Heart left ventricle (tissue), 16 donors: ENCODE data around the gene KSR2. TPM values are rescaled to one million over a fixed set of nuclear protein-coding genes. Genes with fewer than 3 reads are reported as not detected.

Experiments used
- ATAC-seq, 4 donors: fragments of 200-7000 bp; cut with Tn5 transposase; one replicate each; pipeline ENCODE4 v1.9.1; 2020 to 2022; ENCODE audit warnings: moderate library complexity in 4 of 4, mild to moderate bottlenecking in 3 of 4, moderate number of reproducible peaks in 1 of 4
- DNase-seq, 5 donors: peaks; one replicate each; pipeline ENCODE4 v3.0.0-alpha.2; 2020
- H3K27ac ChIP-seq, 12 donors: fragments of 200-600 bp; sonication (generic) in 4 of 12; one replicate each; pipeline versions ENCODE4 v1.5.0 to v1.8.0; 2016 to 2022; ENCODE audit warnings: mild to moderate bottlenecking in 2 of 12
- H3K27me3 ChIP-seq, 9 donors: fragments of 200-600 bp; sonication (generic) in 2 of 9; one replicate each; pipeline versions ENCODE4 v1.5.1 to v1.8.0; 2016 to 2022; ENCODE audit warnings: mild to moderate bottlenecking in 3 of 9
- H3K36me3 ChIP-seq, 9 donors: fragments of 200-600 bp; sonication (generic) in 2 of 9; one replicate each; pipeline versions ENCODE4 v1.5.0 to v1.8.0; 2018 to 2022; ENCODE audit warnings: mild to moderate bottlenecking in 2 of 9
- H3K4me1 ChIP-seq, 12 donors: fragments of 200-600 bp; sonication (generic) in 4 of 12; one replicate each; pipeline versions ENCODE4 v1.5.0 to v1.8.0; 2016 to 2022; ENCODE audit warnings: mild to moderate bottlenecking in 3 of 12
- H3K4me3 ChIP-seq, 12 donors: fragments of 200-600 bp; sonication (generic) in 4 of 12; one replicate each; pipeline versions ENCODE4 v1.5.0 to v1.8.0; 2017 to 2022; ENCODE audit warnings: mild to moderate bottlenecking in 9 of 12, moderate library complexity in 4 of 12
- H3K9me3 ChIP-seq, 12 donors: fragments of 200-600 bp; sonication (generic) in 4 of 12; one replicate each; pipeline versions ENCODE4 v1.5.0 to v1.8.0; 2016 to 2022; ENCODE audit warnings: mild to moderate bottlenecking in 1 of 12
- POLR2A ChIP-seq, 2 donors: fragments of 450-650 bp; IDR thresholded peaks; one replicate each; pipeline ENCODE4 v1.6.1; 2017; ENCODE audit warnings: antibody characterized with exemption in 2 of 2, mild to moderate bottlenecking in 2 of 2, moderate library complexity in 2 of 2
- WGBS, 4 donors: extraction: QIAGEN DNeasy Blood & Tissue Kit in 2 of 4; methylation state at CpG; one replicate each; pipeline versions ENCODE4 v1.1.5 to v1.1.7; 2013 to 2018; 5-methylcytosine and 5-hydroxymethylcytosine counted together
- intact Hi-C, 10 donors: fragments of 100-400 bp; cut with DNase I; formaldehyde crosslinking; loops; one replicate each; pipeline versions ENCODE4 v1.11.1 to v1.14.2; 2022
- polyA plus RNA-seq, 2 donors: library from polyadenylated mRNA; stranded (reverse); fragments of 200-250 nt; gene quantifications; one replicate each; pipeline ENCODE4 v1.2.3, GENCODE V29; 2013
- total RNA-seq, 9 donors: library from RNA; depleted of rRNA in 2 of 9; stranded (reverse); fragments of >200 nt in 2 of 9; fragmentation: NEBNext Ultra II Directional in 3 of 9; extraction: Animal tissue kit (Norgen Biotek cat#: 25700) in 3 of 9; gene quantifications; one replicate each; pipeline versions ENCODE4 v1.1.0 to v1.2.4, GENCODE V29; 2016 to 2023
- TF ChIP-seq, protein P1 (sequence below), 12 donors: fragments of 200-600 bp; sonication (generic) in 4 of 12; IDR thresholded peaks; one replicate each; pipeline versions ENCODE4 v1.5.0 to v1.8.0; 2018 to 2022; ENCODE audit warnings: antibody characterized with exemption in 12 of 12, mild to moderate bottlenecking in 5 of 12
- donor health status: ischemic (EF 13 %, LVEDD 7.1; RV severe dilation, severe dysfunction).
- donor health status: healthy with polysubstance abuse.
- donor health status: DM: no; HTN: yes; CAD: no.
- donor health status: DM: no; HTN: no; CAD: no.
- donor health status: ischemic (EF 25% LVEDD 6.9; RV normal size, moderate dysfunction).
- donor health status: ischemic (EF 25% LVEDD 5.7; RV mildly dilated, moderate dysfunction).
- donor health status: healthy.
- donor health status: DM: yes; HTN: yes; CAD: no.
- donor health status: ischemic (EF 35%, LVEDD 5.7; RV mildly dilated, moderate dysfunction).
- donor health status: nonischemic (EF 11% LVEDD 7.7; RV severe dilation, severe dysfunction).
- donor health status: DM: yes; HTN: yes; CAD: no.
- donor health status: PGD.
- donor health status: ischemic (EF 29% LVEDD 5.4; RV normal size, mild dysfunction).
- donor health status: nonischemic (EF 23%, LVEDD 6.1; RV moderate dilation, normal function).

Gene KSR2
- total and polyA plus RNA-seq, 11 donors = under 0.01 to 0.02 (median 0.02) TPM; not detected in 8

DNA sequence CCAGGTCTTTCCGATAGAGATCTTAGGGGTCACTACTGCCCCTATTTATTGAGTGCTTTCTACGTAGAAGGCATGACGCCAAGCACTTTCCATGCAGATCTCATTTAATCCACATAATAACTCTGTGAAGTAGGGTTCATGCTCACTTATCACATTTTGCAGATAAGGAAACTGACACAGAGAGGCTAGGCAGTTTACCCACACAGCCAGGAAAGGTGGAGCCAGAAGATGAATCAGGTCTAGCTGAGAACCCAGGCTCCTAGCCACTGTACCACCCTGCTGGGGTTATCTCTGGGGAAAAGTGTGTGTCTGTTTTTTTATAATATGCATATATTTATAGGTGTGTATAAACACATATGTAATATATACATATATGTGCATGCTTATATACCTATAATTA, 83.6 kb downstream of the KSR2 start:
- intact Hi-C loops = no loop called here
- ATAC-seq = no peak
- Histone ChIP-seq H3K4me1 (peaks cover 0 to 1% (median 0%) of the 10 kb centered on the region in 12 donors), H3K4me3 (no peak overlapping the region), H3K36me3 (no peaks in the 10 kb centered on the region), H3K27me3 (peaks cover 0 to 7% (median 0%) of the 10 kb centered on the region in 9 donors), H3K27ac (no peak overlapping the region), H3K9me3 (no peaks in the 10 kb centered on the region)
- no peak for DNase-seq
- 83 to 86% (median 84%) methylated on average over 3 of the region's 3 CpGs for WGBS, 4 donors
- TF ChIP-seq POLR2A (IDR thresholded peaks at IDR 0.05) = no peak
- TF ChIP-seq, protein P1, sequence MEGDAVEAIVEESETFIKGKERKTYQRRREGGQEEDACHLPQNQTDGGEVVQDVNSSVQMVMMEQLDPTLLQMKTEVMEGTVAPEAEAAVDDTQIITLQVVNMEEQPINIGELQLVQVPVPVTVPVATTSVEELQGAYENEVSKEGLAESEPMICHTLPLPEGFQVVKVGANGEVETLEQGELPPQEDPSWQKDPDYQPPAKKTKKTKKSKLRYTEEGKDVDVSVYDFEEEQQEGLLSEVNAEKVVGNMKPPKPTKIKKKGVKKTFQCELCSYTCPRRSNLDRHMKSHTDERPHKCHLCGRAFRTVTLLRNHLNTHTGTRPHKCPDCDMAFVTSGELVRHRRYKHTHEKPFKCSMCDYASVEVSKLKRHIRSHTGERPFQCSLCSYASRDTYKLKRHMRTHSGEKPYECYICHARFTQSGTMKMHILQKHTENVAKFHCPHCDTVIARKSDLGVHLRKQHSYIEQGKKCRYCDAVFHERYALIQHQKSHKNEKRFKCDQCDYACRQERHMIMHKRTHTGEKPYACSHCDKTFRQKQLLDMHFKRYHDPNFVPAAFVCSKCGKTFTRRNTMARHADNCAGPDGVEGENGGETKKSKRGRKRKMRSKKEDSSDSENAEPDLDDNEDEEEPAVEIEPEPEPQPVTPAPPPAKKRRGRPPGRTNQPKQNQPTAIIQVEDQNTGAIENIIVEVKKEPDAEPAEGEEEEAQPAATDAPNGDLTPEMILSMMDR (IDR thresholded peaks at IDR 0.05) = no peak

DNA sequence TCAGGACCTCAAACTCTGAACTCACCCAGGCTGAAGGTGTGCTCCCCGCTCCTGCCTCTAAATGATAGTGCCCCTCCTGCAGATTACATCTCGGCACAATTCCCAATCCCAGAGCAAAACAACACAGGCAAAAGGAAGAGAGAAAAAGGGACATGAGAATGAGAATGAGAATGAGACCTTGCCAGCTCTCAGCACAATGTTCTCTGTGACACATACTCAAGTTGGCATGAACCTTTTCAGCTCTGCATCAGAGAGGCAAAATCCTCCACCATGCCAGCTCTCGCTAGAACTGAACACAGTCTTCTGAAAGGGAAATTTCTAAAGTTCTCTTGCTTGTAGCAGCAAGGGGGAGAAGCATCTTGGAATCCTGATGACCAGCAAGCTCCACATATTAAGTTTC, 84.6 kb downstream of the KSR2 start:
- DNase-seq (no peak), ATAC-seq (no peak)
- intact Hi-C loops = no loop called here
- Histone ChIP-seq H3K27me3 (peaks cover 0 to 12% (median 3%) of the 10 kb centered on the region in 9 donors), H3K4me3 (no peak overlapping the region), H3K36me3 (no peaks in the 10 kb centered on the region), H3K27ac (no peak overlapping the region), H3K9me3 (no peaks in the 10 kb centered on the region), H3K4me1 (no peaks in the 10 kb centered on the region)
- TF ChIP-seq, protein P1 (IDR thresholded peaks at IDR 0.05) = no peak
- TF ChIP-seq POLR2A (IDR thresholded peaks at IDR 0.05) = no peak
- WGBS, 4 donors = 55 to 76% (median 63%) methylated on average over 3 of the region's 3 CpGs

DNA sequence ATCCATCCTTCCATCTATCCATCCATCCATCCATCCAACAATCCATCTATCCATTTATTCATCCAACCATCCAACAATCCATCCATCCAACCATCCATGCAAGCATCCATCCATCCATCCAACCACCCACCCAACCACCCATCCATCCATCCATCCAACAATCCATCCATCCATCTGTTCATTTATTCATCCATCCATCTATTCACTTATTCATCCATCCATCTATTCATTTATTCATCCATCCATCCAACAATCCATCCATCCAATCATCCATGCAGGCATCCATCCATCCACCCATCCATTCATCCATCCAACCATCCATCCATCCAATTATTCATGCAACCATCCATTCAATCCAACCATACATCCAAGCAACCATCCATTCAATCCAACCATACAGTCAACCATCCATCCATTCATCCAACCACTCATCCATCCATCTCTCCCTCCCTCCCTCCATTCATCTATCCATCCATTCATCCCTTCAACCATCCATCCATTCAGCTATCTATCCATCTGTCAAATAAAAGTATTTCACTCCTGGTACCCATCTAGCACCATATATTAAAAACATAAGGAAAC, 86.1 kb downstream of the KSR2 start:
- ATAC-seq = no peak
- TF ChIP-seq, protein P1 (IDR thresholded peaks at IDR 0.05) = no peak
- TF ChIP-seq POLR2A (IDR thresholded peaks at IDR 0.05) = no peak
- Histone ChIP-seq H3K36me3 (no peaks in the 10 kb centered on the region), H3K4me1 (no peaks in the 10 kb centered on the region), H3K4me3 (no peak overlapping the region), H3K27ac (no peak overlapping the region), H3K27me3 (peaks cover 0 to 17% (median 14%) of the 10 kb centered on the region in 9 donors), H3K9me3 (no peaks in the 10 kb centered on the region)
- intact Hi-C loops = no loop called here
- no peak for DNase-seq

DNA sequence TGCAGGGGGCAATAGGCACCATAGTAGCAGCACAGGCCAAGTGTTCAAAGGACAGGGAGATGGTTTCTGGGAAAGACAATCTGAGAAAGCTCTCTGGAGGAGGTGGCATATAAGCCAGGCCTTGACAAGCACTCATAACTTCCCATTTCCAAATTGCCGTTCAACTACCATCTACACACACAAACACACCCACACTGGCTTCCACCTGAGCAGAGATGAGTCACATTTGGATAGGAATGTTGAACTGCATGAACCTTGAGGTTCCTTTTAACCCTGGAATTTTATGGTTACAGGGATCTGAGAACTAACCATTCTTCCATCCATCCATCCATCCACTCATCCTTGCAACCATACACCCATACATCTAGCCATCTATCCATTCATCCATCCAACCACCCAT, 86.6 kb downstream of the KSR2 start:
- TF ChIP-seq, protein P1 (IDR thresholded peaks at IDR 0.05) = no peak
- no peak for TF ChIP-seq POLR2A (IDR thresholded peaks at IDR 0.05)
- no peak for DNase-seq
- Histone ChIP-seq H3K9me3 (no peaks in the 10 kb centered on the region), H3K4me3 (no peak overlapping the region), H3K27ac (no peak overlapping the region), H3K4me1 (no peaks in the 10 kb centered on the region), H3K27me3 (peaks cover 0 to 21% (median 15%) of the 10 kb centered on the region in 9 donors), H3K36me3 (no peaks in the 10 kb centered on the region)
- intact Hi-C loops = no loop called here
- 83 to 91% (median 89%) methylated on average over 1 of the region's 1 CpG for WGBS, 4 donors
- ATAC-seq = no peak
